CD4-positive, alpha-beta T cell treated with Interleukin-6 for 4 hours (primary cell): Measurements from ENCODE around the gene DKK3.
A peak's percentile ranks its signal among the peaks of the same experiment; 100 is the strongest.

Experiments
- DNase-seq: peaks from one replicate; pipeline ENCODE4 v3.0.0-alpha.2; 2020; ENCODE audit warnings: mixed read lengths

Gene DKK3

GRCh38 chr11:11980841-11981308 is 27.6 kb downstream of the DKK3 start:
- no peak for DNase-seq

DNA sequence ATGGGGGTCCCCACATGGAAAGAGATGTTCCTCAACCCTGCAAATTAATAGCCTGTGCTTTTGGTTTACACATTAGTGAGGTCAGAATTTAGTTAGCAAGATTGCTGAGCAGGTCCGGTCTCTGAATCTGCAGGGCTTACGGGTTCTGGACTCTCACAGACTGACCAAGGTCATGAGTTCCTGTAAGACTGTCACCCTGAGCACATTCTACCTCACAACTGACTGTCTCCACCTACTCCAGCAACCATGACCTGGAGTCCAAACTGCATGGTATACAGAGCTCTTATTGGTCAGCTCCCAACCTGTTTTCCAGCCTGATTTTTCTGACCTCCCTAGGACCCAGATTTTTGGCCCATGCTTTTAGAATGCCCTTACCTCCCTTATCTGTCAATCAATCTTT is 28.2 kb downstream of the DKK3 start:
- DNase-seq, result no peak

GRCh38 chr11:11979488-11980117 is 28.8 kb downstream of the DKK3 start:
- DNase-seq, result no peak

DNA sequence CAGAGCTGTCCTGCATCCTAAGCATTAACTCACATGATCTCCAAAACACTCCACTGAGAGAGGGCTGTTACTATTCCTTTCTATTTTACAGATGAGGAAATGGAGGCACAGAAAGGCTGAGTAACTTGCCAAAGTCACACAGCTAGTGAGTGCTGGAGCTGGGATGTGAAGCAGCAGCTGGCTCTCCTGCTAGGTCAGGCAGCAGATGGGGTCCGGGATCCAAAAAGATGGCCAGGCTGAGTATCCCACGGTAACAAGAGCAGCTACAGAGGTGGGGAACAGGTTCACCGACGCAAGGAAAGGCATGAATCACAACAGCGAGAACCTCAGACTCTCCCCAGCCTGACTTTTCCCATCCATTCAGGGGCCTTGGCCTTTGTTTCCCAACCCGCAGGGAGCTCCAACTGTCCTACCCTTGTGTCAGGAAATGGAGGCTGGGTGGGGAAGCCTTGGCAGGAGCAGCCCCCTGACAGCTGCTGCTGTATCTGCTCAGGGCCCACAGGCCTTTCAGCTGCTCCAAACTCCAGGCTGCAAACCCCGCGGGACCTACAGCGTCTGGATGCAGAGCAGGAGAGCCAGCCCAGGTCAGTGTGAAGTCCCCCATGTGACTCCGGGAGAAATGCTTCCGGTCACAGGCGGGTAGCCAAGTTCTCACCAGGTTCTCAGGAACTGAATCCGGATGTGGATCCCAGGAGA is 29.5 kb downstream of the DKK3 start:
- DNase-seq, result no peak

DNA sequence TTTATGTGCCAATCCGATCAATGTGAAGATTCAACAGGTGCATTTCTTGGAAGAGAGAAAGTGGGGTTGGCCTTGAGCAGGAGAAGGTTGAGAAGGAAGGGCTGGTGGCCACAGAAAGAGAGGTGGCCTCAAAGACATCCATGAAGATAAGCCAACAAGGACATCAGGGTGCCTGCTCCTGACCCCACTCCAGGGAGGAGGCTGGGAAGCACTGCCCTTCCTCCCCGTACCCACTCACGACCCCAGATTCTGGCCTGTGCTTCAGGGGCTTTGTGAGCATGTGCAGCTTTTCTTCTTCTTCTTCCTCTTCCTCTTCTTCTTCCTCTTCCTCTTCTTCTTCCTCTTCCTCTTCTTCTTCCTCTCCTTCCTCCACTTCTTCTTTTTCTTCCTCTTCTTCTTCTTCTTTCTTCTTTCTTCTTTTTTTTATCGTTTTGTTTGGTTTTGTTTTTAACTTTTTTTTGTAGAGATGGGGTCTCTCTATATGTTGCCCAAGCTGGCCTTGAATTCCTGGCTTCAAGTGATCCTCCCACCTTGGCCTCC is 30.3 kb downstream of the DKK3 start:
- no peak for DNase-seq

DNA sequence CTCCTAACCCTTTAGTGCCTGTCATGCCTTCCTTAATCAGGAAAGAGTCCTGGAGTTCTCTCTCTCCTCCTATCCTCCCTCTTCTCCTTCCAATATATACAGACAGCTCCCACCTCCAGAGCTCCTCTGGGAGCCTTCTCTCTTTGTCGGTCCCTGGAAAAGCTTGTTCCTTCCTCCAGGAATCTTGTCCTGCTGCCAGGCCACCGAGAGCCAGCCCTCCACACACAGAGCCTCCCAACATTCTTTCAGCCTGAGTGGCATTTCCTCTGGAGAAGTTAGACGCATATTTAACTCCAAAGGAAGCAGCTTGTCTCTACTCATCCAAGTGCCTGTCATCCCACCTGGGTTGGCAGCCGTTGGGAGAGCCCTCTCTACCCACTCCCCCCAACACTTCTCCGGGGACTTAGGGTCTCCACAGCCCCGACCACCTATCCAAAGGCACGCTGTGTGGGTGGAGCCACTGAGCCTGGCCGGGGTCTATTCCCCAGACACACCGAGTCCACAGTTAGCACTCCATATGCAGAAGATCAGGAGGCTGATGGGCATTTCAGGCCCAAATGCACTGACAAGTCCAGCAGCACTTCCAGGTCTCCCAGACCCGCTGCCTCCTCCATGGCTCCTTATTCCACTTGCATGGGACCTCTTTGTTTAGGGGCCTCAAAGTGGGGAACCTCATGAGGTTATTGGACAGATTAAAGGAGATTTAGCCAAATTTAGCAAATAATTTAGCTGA is 31.1 kb downstream of the DKK3 start:
- DNase-seq, result no peak

DNA sequence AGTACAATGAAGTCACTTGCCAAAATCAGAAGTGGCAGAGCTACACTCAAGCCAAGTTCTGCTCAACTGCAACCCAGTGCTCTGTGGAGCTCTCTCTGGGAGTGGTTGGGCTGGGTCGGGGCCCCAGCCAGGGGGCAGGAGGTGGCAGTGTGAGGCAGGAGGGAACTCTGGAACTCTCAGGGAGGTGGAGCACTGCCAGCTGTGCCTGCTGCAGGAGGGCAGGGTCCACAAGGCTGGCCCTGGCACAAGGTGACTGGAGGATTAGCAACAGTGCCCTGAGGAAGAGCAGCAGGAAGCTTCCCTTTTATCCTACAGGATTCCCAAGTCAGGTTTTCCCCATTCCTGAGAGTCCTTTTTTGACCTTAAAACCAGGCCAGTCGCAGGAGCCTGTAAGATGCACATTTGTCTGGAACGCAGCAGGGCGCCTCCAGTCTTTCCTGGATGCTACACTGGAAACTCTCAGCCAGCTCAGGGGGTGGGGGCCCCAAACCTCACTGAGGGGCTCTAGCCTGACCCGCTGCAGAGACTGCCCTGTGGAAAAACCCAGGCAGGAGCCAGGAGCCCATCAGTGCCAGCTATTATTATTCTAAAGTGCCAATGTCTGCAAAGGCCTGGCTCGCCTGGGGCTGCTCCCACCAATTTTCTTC is 31.8 kb downstream of the DKK3 start:
- no peak for DNase-seq

DNA sequence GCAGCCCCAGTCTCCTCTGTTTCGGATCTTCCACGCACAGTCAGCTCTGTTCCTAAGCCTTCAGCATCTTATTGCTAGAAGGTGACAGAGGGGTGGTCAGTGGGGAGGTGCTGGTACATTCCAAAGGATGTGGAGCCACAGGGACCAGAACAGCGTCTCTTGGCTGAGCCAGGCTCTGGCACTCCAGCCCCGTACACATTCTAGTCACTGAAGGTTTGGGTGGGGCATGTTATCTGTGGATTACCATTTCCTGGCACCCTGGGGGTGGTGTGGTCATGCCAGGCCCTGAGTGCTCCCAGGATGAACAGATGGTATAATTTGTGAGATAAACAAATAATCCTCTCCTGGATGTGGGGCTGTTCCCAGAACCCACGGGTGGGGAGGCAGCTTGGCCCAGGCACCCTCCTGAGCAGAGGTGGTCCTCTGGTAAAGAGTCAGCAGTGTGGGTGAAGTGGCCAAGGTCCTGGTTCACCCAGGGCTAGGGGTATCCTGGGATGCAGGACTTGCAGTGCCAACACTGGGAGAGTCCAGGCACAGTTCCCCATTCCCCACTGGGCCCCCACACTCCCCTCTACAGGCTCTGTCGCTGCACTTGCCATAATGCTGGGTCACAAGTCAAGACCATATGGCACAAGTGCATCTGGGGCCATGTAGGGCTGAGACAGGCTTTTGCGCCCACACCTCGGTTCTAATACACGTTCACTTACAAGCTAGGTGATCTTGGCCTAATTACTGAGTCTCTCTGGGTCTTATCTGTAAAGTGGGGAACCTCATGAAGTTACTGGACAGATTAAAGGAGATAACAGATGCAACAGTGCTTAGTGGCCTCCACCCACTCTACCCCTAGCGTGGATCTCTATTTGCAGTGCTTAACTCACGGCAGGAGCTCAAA is 33.0 kb downstream of the DKK3 start:
- no peak for DNase-seq

GRCh38 chr11:11973866-11974265 is 34.6 kb downstream of the DKK3 start:
- DNase-seq, result no peak

GRCh38 chr11:11973361-11973800 is 35.0 kb downstream of the DKK3 start:
- DNase-seq, result no peak

GRCh38 chr11:11972730-11973341 is 35.6 kb downstream of the DKK3 start:
- DNase-seq, result no peak

DNA sequence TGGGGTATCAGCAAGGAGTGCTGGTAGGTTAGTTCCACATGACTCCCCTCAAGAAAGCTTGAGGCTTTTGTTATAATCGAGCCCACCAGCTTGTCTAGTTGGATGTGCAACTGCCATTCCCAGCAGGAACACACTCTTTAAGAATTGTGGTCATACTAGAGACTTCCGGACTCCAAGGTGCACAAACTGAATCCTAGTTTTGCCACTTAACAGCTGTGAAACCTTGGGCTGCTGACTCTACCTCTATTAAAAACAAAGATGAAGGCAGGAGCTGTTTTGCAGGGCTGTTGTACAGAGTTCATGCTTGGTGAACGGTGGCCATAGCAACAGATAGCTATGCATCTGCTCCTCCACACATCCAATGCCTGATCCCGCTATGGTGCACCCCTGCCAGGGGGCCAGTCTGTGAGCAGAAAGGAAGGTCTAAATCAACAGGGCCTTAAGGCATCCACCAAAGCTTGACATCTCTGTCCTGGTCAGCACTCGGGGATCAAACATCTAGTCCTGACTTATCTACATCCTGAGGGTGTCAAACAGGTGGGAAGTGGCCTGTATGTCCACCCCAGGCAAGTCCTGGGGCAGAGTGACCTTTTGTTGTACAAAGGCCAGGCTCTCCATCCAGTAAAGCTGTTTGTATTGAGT is 36.4 kb downstream of the DKK3 start:
- no peak for DNase-seq

GRCh38 chr11:11970556-11970955 is 37.9 kb downstream of the DKK3 start:
- no peak for DNase-seq

DNA sequence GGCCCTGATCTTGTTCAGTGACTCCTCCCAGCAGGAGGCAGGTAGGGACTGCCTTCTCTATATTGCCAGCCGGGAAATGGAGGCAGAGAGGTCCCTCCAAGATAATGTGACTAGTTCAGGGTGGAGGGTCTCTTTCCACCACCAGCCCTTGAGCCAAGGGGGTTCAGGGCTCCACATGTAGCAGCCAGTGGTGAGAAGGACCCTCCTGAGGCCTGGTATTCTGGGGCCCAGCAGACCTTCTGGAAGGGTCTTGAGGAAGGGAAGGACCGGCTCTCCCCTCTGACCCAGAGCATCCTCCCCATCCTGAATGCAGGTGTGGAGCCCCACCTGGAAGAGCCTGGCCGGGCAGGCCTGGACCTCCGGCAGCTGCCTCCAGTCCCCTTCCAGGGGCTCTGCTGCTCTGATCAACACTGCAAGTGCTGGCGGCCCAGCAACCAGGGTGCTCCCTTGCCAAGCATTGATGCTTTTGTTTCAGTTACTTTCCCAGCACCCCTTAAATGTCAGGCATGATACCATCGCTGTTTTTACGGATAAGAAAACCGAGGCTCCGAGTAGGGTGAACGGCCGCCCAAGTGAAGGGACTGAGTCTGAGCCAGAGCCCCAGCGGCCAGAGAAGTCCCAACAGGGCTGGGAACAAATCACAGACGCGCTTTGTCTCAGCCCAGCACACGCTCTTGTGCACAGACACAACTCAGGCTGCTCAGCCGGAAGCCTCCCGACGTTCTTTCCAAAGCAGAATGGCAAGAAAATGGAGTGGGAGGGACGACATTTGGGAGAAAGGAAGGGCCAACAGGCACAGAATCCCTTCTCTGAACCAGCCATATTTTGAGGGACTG is 38.8 kb downstream of the DKK3 start:
- no peak for DNase-seq

- no peak for DNase-seq
Measured at GRCh38 chr11:11968511-11969280, 39.7 kb downstream of the DKK3 start.

GRCh38 chr11:11967669-11968510 is 40.5 kb downstream of the DKK3 start:
- no peak for DNase-seq

DNA sequence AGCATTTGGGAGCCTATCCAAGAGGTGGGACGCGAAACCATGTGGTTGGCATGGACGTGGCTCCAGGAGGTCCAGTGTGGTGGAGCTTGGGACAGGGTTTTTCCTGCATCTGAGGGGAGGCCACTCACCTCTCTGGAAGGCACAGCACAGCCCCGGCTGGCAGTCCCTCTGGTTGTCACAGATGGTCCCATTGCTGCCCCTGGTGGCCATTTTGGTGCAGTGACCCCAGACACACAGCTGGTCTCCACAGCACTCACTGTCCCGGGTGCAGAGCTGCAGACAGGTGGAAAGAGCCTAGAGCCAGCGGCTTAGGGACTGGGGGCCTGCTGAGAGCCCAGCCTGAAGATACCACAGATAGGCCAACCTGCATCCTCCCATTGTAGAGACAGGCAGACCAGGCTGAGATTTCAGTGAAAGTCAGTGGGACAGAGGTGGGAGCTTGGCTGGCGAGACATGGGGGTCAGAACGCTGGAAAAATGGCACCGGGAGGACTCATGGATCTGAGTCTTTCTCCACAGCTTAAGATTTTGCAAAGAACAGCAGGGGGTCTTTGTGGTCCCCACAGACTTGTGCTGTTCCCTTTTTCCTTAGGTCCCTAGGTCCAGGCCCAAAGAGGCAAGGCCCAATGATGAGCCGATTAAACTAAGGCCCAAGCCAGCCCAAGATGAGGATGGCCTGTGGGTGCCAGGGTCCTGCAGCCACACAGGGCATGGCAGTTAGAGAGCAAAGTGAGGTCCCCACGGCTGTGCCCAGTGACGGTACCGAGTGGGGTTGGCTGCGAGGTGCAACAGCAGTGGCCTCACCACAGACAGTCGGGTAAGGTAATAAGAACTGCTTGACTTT is 41.4 kb downstream of the DKK3 start:
- peak; percentile 69 for DNase-seq
